HG02852 (cell line): ENCODE data around the gene IGF1R.

Experiments used
- ATAC-seq: cut with Tn5 transposase; IDR thresholded peaks from one replicate; pipeline ENCODE4 v1.9.1; 2021; ENCODE audit warnings: mild to moderate bottlenecking, moderate library complexity; ENCODE audit not compliant: unreplicated experiment

Gene IGF1R

GRCh38 chr15:98876451-98877369 is 228.4 kb downstream of the IGF1R start:
- ATAC-seq = no peak

GRCh38 chr15:98878172-98878571 is 229.8 kb downstream of the IGF1R start:
- no peak for ATAC-seq

- ATAC-seq = no peak
Observed at GRCh38 chr15:98878862-98879261, 230.5 kb downstream of the IGF1R start.

- ATAC-seq = peak; percentile 64
Observed at GRCh38 chr15:98881526-98882520, 233.5 kb downstream of the IGF1R start.

- no peak for ATAC-seq
Observed at GRCh38 chr15:98883478-98883877, 235.1 kb downstream of the IGF1R start.

- ATAC-seq = no peak
Observed at GRCh38 chr15:98884894-98885293, 236.6 kb downstream of the IGF1R start.

- no peak for ATAC-seq
Observed at GRCh38 chr15:98887976-98888375, 239.6 kb downstream of the IGF1R start.

- no peak for ATAC-seq
Observed at GRCh38 chr15:98888820-98889479, 240.6 kb downstream of the IGF1R start.

- no peak for ATAC-seq
Observed at GRCh38 chr15:98889930-98890695, 241.8 kb downstream of the IGF1R start.

- no peak for ATAC-seq
Observed at GRCh38 chr15:98891301-98891700, 243.0 kb downstream of the IGF1R start.

- no peak for ATAC-seq
Observed at GRCh38 chr15:98893401-98893800, 245.1 kb downstream of the IGF1R start.

GRCh38 chr15:98894312-98894711 is 246.0 kb downstream of the IGF1R start:
- no peak for ATAC-seq

- no peak for ATAC-seq
Observed at GRCh38 chr15:98896002-98896721, 247.8 kb downstream of the IGF1R start.

GRCh38 chr15:98896802-98897732 is 248.7 kb downstream of the IGF1R start:
- no peak for ATAC-seq

GRCh38 chr15:98898122-98898521 is 249.8 kb downstream of the IGF1R start:
- ATAC-seq = no peak

GRCh38 chr15:98899272-98900021 is 251.1 kb downstream of the IGF1R start:
- ATAC-seq = no peak

- ATAC-seq = no peak
Observed at GRCh38 chr15:98900356-98900755, 252.0 kb downstream of the IGF1R start.
